Dermis microvascular lymphatic vessel endothelial cell (primary cell): ENCODE measurements around the gene UGT2B15. TPM values are rescaled to one million over a fixed set of nuclear protein-coding genes. Genes with fewer than 3 reads are reported as not detected.
"Not testable (repeated sequence)": the region's sequence is repeated elsewhere in the genome, so short reads cannot be mapped to it uniquely, and the experiment has no call there.

Experiments used
- DNase-seq, 2 donors: peaks; one replicate each; pipeline versions ENCODE4 v3.0.0 to v3.0.0-alpha.2; 2010; ENCODE audit warnings: low read depth in 2 of 2
- total RNA-seq: library from RNA; depleted of rRNA; stranded (reverse); fragments of >200 nt; gene quantifications from 2 replicates; pipeline ENCODE4 v1.2.1, GENCODE V29; 2014

The UGT2B15 gene
- total RNA-seq, 1 donor from 2014 or later, result not detected

- DNase-seq, result not testable (repeated sequence)
Observed at GRCh38 chr4:68656445-68656973, 13.9 kb downstream of the UGT2B15 start.

DNA sequence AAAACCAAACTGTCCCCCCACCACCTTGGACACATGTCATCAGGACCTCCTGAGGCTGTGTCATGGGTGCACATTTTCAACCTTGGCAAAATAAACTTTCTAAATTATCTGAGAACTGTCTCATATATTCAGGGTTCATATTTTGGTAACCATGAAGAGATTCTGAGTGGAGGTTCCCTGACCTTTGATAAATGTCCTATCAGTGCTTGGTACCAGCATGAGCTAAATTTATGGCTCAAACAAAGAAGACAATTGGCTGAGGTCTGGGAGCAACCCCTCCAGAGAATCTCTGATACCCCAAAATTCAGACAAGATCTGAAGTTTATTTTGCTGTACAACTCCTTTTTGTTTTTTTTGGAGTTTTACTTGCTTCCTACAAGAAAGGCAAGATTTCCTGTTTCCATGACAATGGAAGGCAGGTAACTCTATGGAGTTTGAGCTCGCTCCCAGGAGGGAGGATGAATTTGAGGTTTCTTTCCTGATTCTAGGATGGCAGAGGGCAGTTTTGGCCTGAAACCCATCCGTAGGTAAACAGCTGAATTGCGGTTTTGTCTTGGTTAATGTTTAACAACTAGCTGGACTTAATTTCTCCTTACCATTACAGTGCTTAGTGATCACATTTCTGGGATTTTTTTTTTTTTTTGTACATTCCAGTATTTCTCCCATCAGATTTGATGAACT is 14.5 kb downstream of the UGT2B15 start:
- no peak for DNase-seq

DNA sequence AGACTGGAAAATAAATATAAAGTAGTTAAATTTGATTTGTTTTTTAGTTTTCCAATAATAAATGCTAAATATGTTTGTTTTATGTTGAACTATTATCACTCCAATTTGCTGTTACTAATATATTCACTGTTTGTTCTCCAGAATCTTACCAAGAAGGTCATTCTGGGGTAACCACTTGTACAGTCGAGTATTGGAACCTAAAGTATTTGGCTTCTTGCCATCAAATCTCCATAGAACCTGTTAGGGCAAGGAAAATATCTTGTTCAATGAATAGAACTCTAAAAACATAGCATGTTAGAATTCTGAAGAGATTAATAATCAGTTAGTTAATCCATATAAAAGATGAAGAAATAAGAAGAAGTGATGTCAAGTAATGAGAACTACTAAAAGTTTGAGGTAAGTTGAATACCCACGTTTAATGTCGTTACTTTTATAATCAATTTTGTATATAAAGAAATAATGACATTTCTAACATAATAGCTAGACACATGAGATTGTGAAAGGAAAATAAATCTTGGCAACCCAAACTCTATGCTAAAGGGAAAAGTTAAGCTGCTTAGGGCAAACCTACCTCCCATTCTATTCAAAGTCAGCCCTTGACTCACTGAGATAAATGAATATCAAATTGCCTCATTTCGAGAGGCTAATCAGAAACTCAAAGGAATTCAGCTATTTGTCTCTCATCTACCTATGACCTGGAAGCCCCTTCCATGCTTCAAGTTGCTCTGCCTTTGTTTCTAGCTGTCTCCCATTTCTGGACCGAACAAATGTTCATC is 15.3 kb downstream of the UGT2B15 start:
- no peak for DNase-seq

DNA sequence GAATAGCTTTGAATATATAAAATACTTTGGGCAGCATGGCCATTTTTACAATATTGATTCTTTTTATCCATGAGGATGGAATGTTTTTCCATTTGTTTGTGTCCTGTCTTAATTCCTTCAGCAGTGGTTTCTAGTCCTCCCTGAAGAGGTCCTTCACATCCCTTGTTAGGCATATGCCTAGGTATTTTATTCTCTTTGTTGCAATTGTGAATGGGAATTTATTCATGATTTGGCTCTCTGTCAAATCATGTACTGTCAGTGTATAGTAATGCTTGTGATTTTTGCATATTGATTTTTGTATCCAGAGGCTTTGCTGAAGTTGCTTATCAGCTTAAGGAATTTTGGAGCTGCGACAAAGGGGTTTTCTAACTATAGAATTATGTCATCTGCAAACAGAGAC is 18.5 kb downstream of the UGT2B15 start:
- DNase-seq, result no peak

- no peak for DNase-seq
Observed at GRCh38 chr4:68630371-68630770, 40.1 kb downstream of the UGT2B15 start.

GRCh38 chr4:68622731-68623130 is 47.7 kb downstream of the UGT2B15 start:
- DNase-seq, result not testable (repeated sequence)

DNA sequence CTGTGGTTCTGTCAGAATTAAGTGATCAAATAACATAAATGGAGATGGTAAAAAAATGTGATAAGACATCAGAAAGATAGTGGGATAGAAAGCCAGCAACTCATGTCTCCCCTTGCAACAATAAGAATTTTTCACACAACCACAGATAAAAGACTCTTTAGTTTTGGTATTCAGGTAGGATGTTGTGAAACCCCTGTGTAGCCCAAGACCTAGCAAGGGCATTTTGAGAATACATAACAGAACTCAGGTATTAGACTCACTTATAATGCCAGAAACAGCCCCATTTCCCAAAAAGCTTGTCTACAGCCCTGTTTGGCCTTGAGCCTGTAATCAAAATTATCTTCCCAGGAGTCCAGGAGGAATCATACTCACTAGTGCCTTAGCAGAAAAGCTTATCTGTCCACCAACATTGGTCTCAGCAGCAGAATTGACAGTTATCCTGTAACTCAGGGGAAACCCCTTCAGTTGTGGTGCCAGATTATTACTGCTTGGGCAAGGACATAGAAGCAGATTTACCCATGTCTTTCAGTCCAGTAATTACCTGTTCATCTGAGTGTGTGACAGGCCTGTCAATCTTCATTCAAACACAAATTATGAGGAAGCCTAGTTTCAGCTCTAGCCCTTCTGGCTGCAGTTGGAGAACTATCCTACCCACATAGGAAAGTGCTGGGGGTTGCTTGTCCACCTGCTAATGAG is 53.3 kb downstream of the UGT2B15 start:
- no peak for DNase-seq

GRCh38 chr4:68615699-68616422 is 54.6 kb downstream of the UGT2B15 start:
- no peak for DNase-seq

- no peak for DNase-seq
Observed at GRCh38 chr4:68613752-68614151, 56.7 kb downstream of the UGT2B15 start.

GRCh38 chr4:68606240-68606639 is 64.2 kb downstream of the UGT2B15 start:
- DNase-seq, result no peak

- DNase-seq, result no peak
Observed at GRCh38 chr4:68599150-68599549, 71.3 kb downstream of the UGT2B15 start.

DNA sequence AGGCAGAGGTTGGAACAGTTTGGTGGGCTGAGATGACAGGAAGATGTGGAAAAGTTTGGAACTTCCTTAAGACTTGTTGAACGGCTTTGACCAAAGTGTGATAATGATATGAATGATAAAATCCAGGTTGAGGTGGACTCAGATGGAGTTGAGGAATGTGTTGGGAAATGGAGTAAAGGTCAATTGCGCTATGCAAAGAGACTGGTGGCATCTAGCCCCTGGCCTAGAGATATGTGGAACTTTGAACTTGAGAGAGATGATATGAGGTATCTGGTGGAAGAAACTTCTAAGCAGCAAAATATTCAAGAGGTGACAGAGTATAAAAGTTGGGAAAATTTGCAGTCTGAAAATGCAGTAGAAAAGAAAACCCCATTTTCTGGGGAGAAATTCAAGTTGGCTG is 73.0 kb downstream of the UGT2B15 start:
- no peak for DNase-seq

Other genes starting within 250 kb of the UGT2B15 start
- not detected in 2 replicates for gene TMPRSS11E, start 223.2 kb downstream of the UGT2B15 start, total RNA-seq
- gene UGT2B17, start 94.3 kb downstream of the UGT2B15 start, total RNA-seq, result not detected in 2 replicates
- gene UGT2B10, start 145.3 kb upstream of the UGT2B15 start, total RNA-seq, result not detected in 2 replicates